Spleen (tissue), 11 donors: ENCODE measurements around the gene NARF. TPM values are rescaled to one million over a fixed set of nuclear protein-coding genes. Genes with fewer than 3 reads are reported as not detected.
A peak's percentile ranks its signal among the peaks of the same experiment; 100 is the strongest.

ENCODE experiments used
- DNase-seq: peaks from one replicate; pipeline ENCODE4 v3.0.0-alpha.2; 2020
- H3K27ac ChIP-seq, 8 donors: fragments of 200-600 bp; sonication (generic) in 7 of 8; 1 replicate in 4 of 8; 2 replicates in 4 of 8; pipeline versions ENCODE4 v1.5.0 to v1.8.0; 2016 to 2021; ENCODE audit warnings: inconsistent platforms in 4 of 8, mild to moderate bottlenecking in 4 of 8, moderate library complexity in 1 of 8
- H3K27me3 ChIP-seq, 7 donors: fragments of 200-600 bp; sonication (generic) in 6 of 7; replicated peaks in 1 of 7; 1 replicate in 4 of 7; 2 replicates in 3 of 7; pipeline versions ENCODE4 v1.5.0 to v1.8.0; 2016 to 2021; ENCODE audit warnings: inconsistent platforms in 3 of 7, mild to moderate bottlenecking in 1 of 7
- H3K36me3 ChIP-seq, 6 donors: fragments of 200-600 bp; sonication (generic) in 5 of 6; 1 replicate in 4 of 6; 2 replicates in 2 of 6; pipeline versions ENCODE4 v1.5.0 to v1.8.0; 2016 to 2021; ENCODE audit warnings: inconsistent platforms in 2 of 6
- H3K4me1 ChIP-seq, 6 donors: fragments of 200-600 bp; sonication (generic) in 5 of 6; 1 replicate in 3 of 6; 2 replicates in 3 of 6; pipeline versions ENCODE4 v1.5.0 to v1.8.0; 2016 to 2021; ENCODE audit warnings: inconsistent platforms in 3 of 6
- H3K4me3 ChIP-seq, 8 donors: fragments of 200-600 bp; sonication (generic) in 7 of 8; 1 replicate in 4 of 8; 2 replicates in 4 of 8; pipeline versions ENCODE4 v1.5.0 to v1.8.0; 2016 to 2021; ENCODE audit warnings: inconsistent platforms in 4 of 8, mild to moderate bottlenecking in 4 of 8, moderate library complexity in 2 of 8
- H3K9me3 ChIP-seq, 8 donors: fragments of 200-600 bp; sonication (generic) in 7 of 8; 1 replicate in 4 of 8; 2 replicates in 4 of 8; pipeline versions ENCODE4 v1.5.0 to v1.8.0; 2016 to 2021; ENCODE audit warnings: inconsistent platforms in 4 of 8
- CTCF ChIP-seq, 11 experiments: fragments of 200-600 bp in 7 of 11; fragments of 450-650 bp in 4 of 11; sonication (generic) in 4 of 11; IDR thresholded peaks in 8 of 11; conservative IDR thresholded peaks in 3 of 11; 1 replicate in 7 of 11; 2 replicates in 4 of 11; pipeline versions ENCODE4 v1.4.0 to v1.8.0; 2016 to 2021; ENCODE audit warnings: antibody characterized with exemption in 11 of 11, inconsistent platforms in 4 of 11, mild to moderate bottlenecking in 1 of 11
- POLR2A ChIP-seq, 3 donors: fragments of 450-650 bp; IDR thresholded peaks; one replicate each; pipeline ENCODE4 v1.5.1; 2017; ENCODE audit warnings: antibody characterized with exemption in 3 of 3, mild to moderate bottlenecking in 1 of 3
- POLR2AphosphoS5 ChIP-seq, 3 donors: sonication (generic); formaldehyde crosslinking; IDR thresholded peaks; one replicate each; pipeline ENCODE4 v1.5.1; 2017; ENCODE audit warnings: antibody characterized with exemption in 3 of 3
- WGBS, 5 donors: extraction: QIAGEN DNeasy Blood & Tissue Kit in 3 of 5; methylation state at CpG; one replicate each; pipeline versions ENCODE4 v1.1.5 to v1.1.7; 2013 to 2018; 5-methylcytosine and 5-hydroxymethylcytosine counted together
- intact Hi-C: fragments of 100-400 bp; cut with DNase I; formaldehyde crosslinking; loops from one replicate; pipeline ENCODE4 v1.15.0; 2023; ENCODE audit warnings: low total_unique reads
- polyA plus RNA-seq, 3 donors: library from polyadenylated mRNA; stranded (reverse); fragments of 200-250 nt; gene quantifications; one replicate each; pipeline ENCODE4 v1.2.1, GENCODE V29; 2013
- total RNA-seq, 7 donors: library from RNA; depleted of rRNA in 3 of 7; stranded (reverse); fragments of >200 nt in 3 of 7; fragmentation: NEBNext Ultra II Directional in 4 of 7; extraction: Animal tissue kit (Norgen Biotek cat#: 25700) in 4 of 7; gene quantifications; one replicate each; pipeline versions ENCODE4 v1.1.0 to v1.2.1, GENCODE V29; 2016 to 2021
- donor health status: healthy with polysubstance abuse.
- donor health status: DM: no; HTN: no; CAD: no; lungs with moderate emphysema.
- donor health status: DM: no; HTN: no; CAD: no.
- donor health status: Bipolar disorder and iron deficiency.
- donor health status: healthy.
- donor health status: DM: no; HTN: no; CAD: no.
- donor health status: DM: yes; HTN: yes; CAD: no.

Gene NARF
- total and polyA plus RNA-seq, 10 donors, result 59.5 to 127 (median 97.7) TPM

DNA sequence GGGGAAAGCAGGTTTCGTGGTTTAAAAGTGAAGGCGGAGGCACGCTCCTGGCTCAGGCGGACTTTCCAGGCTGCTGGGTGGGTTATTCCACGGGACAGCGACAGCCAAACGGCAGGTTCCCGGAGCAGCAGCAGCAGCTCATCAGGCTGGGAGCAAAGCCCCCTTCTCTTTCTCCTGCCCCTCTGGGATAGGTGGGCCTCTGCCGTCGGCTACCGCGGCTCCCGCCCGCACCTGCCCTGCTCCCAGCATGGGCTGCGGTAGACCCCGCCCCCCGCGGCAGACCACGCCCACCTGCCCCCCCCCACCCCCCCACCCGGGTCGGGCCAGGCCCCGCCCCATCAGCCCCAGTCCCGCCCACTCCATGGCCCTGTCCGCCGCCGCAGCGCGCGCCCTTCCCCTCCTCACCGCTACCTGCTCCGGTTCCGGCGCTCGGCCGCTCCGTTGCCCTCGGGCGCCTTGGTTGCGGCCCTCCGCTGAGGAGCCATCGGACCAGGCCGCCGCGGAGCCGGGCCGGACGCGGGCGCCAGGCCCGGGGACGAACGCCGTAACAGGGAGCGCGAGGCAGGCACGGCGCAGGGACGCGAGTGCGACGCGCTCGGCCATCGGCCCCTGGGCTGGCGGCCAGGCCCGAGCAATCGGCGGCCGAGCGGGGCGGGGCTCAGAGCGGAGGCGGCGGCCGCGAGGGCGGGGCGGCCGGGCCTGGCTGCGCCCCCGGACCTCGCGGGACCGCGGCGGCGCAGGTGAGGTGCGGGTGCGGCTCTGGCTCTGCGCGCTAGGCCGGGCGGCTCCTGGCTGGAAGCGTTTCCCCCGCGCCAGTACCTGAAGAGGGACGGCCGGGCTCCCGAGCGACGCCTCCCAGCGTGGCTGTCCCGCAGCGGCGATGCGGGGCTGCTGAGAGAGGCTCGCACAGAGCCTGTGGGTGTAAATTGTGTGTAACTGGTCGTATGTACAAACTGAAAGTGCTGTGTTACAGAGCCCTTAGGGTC is 40.2 kb upstream of the NARF start, which contains the start of the genes HEXD and OGFOD3:
TSS of gene HEXD (plus strand) at position 347 of the 986 bp plus-strand sequence. CDS start 1,453 bp downstream, outside the sequence.
TSS of gene OGFOD3 (minus strand) at position 586 of the 986 bp plus-strand sequence. CDS start at position 485, 101 bp downstream.
- no peaks in the 10 kb centered on the region for H3K27me3 ChIP-seq
- 1 to 2% (median 2%) methylated on average over 6 to 103 of the region's 108 CpGs for WGBS, 5 donors
- peaks cover 0 to 6% (median 0%) of the 10 kb centered on the region in 8 donors for H3K9me3 ChIP-seq
- peak in 2 of 11 experiments; percentile 16 to 19 for TF ChIP-seq CTCF (IDR thresholded peaks at IDR 0.05 in 8 of 11, conservative IDR thresholded peaks at IDR 0.05 in 3 of 11)
- peak; percentile 78 to 88 (median 84) for TF ChIP-seq POLR2AphosphoS5 (IDR thresholded peaks at IDR 0.05)
- peak in 1 of 3 donors; percentile 69 for TF ChIP-seq POLR2A (IDR thresholded peaks at IDR 0.05)
- intact Hi-C loops, result no loop called here
- H3K27ac ChIP-seq, result peak within 1 kb of the TSS; percentile 85 to 97 (median 92)
- H3K4me1 ChIP-seq, result peaks cover 18 to 58% (median 38%) of the 10 kb centered on the region in 6 donors
- peak within 1 kb of the TSS; percentile 77 to 93 (median 87) for H3K4me3 ChIP-seq
- H3K36me3 ChIP-seq, result peaks cover 0 to 36% (median 10%) of the 10 kb centered on the region in 6 donors
- peak; percentile 97 for DNase-seq

DNA sequence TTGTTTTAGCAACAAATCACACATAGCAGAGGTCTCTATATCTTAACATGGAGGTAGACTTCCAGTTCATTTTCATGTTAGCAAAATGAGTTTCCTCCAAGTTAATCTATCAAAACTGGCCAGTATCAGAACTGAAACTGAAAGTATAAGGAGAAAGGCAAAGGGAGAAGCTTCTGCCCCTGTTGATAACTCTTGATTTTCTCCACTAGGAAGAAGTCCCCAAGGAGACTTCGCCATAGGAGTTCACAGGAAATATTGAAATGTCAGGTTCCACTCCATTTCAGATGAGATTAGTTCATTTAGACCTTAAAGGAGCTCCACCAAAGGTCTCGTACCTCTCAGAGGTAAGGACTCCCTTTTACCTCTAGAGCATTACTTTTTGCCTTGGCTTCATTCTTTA is 39.0 kb upstream of the NARF start:
- H3K9me3 ChIP-seq, result peaks cover 0 to 6% (median 0%) of the 10 kb centered on the region in 8 donors
- DNase-seq, result no peak
- 35 to 48% (median 40%) methylated on average over 2 of the region's 2 CpGs for WGBS, 5 donors
- TF ChIP-seq POLR2A (IDR thresholded peaks at IDR 0.05) (no peak), CTCF (IDR thresholded peaks at IDR 0.05 in 8 of 11, conservative IDR thresholded peaks at IDR 0.05 in 3 of 11) (no peak), POLR2AphosphoS5 (IDR thresholded peaks at IDR 0.05) (no peak)
- peaks cover 0 to 42% (median 10%) of the 10 kb centered on the region in 6 donors for H3K36me3 ChIP-seq
- peak overlapping the region in 7 of 8 donors; percentile 60 to 97 (median 92) for H3K27ac ChIP-seq
- no peaks in the 10 kb centered on the region for H3K27me3 ChIP-seq
- peaks cover 18 to 57% (median 35%) of the 10 kb centered on the region in 6 donors for H3K4me1 ChIP-seq
- intact Hi-C loops, result no loop called here
- H3K4me3 ChIP-seq, result peak overlapping the region in 6 of 8 donors; percentile 14 to 93 (median 84)

GRCh38 chr17:82424001-82424862 is 34.3 kb upstream of the NARF start:
- peaks cover 8 to 27% (median 11%) of the 10 kb centered on the region in 6 donors for H3K4me1 ChIP-seq
- no peaks in the 10 kb centered on the region for H3K27me3 ChIP-seq
- TF ChIP-seq POLR2AphosphoS5 (IDR thresholded peaks at IDR 0.05) (peak in 1 of 3 donors; percentile 26), POLR2A (IDR thresholded peaks at IDR 0.05) (no peak), CTCF (IDR thresholded peaks at IDR 0.05 in 8 of 11, conservative IDR thresholded peaks at IDR 0.05 in 3 of 11) (peak in 10 of 11 experiments; percentile 31 to 79 (median 62))
- H3K36me3 ChIP-seq, result peaks cover 0 to 49% (median 12%) of the 10 kb centered on the region in 6 donors
- no peak overlapping the region for H3K4me3 ChIP-seq
- intact Hi-C loops, result no loop called here
- WGBS, 5 donors, result 86 to 92% (median 88%) methylated on average over 25 of the region's 25 CpGs
- DNase-seq, result no peak
- peaks cover 0 to 6% (median 0%) of the 10 kb centered on the region in 8 donors for H3K9me3 ChIP-seq
- no peak overlapping the region for H3K27ac ChIP-seq
